ENCODE results near the gene CDH4. TPM values are rescaled to one million over a fixed set of nuclear protein-coding genes. Genes with fewer than 3 reads are reported as not detected.

The CDH4 gene
- total and polyA plus RNA-seq, 2 of the 13 experiments (the other 11 are each of a cell fraction or from before 2014, with no cell fraction given) = not detected

GRCh38 chr20:61965606-61966491 is 713.8 kb downstream of the CDH4 start (continued):
- peak; percentile 24; the same call in 1 of the 2 replicates for TF ChIP-seq MIER2 (CRISPR knock-in tag; IDR thresholded peaks at IDR 0.05)
- no peak for TF ChIP-seq PAWR (CRISPR knock-in tag; IDR thresholded peaks at IDR 0.05; ENCODE audit: borderline replicate concordance)
- no peak for TF ChIP-seq ZNF678 (CRISPR knock-in tag; IDR thresholded peaks at IDR 0.05)
- TF ChIP-seq SALL2 (CRISPR knock-in tag; IDR thresholded peaks at IDR 0.05) = no peak
- TF ChIP-seq WIZ (CRISPR knock-in tag; IDR thresholded peaks at IDR 0.05) = no peak; the same call in 1 of the 2 replicates
- TF ChIP-seq RBFOX2 (IDR thresholded peaks at IDR 0.05; ENCODE audit: low read depth, low read length) = no peak
- no peak for TF ChIP-seq MZF1 (CRISPR knock-in tag; IDR thresholded peaks at IDR 0.05; ENCODE audit: borderline replicate concordance)
- no peak for TF ChIP-seq NCOR1 (IDR thresholded peaks at IDR 0.05; ENCODE audit: borderline replicate concordance, low read length)
- TF ChIP-seq U2AF2 (IDR thresholded peaks at IDR 0.05; ENCODE audit: low read depth, low read length) = no peak
- TF ChIP-seq ZNF512B (CRISPR knock-in tag; IDR thresholded peaks at IDR 0.05; ENCODE audit: borderline replicate concordance) = no peak
- TF ChIP-seq ZFP1 (CRISPR knock-in tag; IDR thresholded peaks at IDR 0.05) = no peak
- peak; percentile 85 for TF ChIP-seq RCOR2 (CRISPR knock-in tag; IDR thresholded peaks at IDR 0.05)
- no peak for TF ChIP-seq LRRFIP1 (CRISPR knock-in tag; conservative IDR thresholded peaks at IDR 0.05)
- TF ChIP-seq SMARCE1 (IDR thresholded peaks at IDR 0.05; ENCODE audit: borderline replicate concordance) = no peak
- no peak for TF ChIP-seq FOSL2 (CRISPR knock-in tag; IDR thresholded peaks at IDR 0.05)
- TF ChIP-seq LBX2 (CRISPR knock-in tag; IDR thresholded peaks at IDR 0.05; ENCODE audit: borderline replicate concordance) = no peak
- TF ChIP-seq HIC2 (CRISPR knock-in tag; IDR thresholded peaks at IDR 0.05; ENCODE audit: low read depth) = peak; percentile 29
- no peak for TF ChIP-seq ZNF598 (CRISPR knock-in tag; IDR thresholded peaks at IDR 0.05; ENCODE audit: borderline replicate concordance)
- TF ChIP-seq ADNP (CRISPR knock-in tag; IDR thresholded peaks at IDR 0.05) = peak; percentile 98
- TF ChIP-seq ZNF264 (CRISPR knock-in tag; IDR thresholded peaks at IDR 0.05) = peak; percentile 4; the same call in 1 of the 2 replicates
- TF ChIP-seq IRF1 (CRISPR knock-in tag; IDR thresholded peaks at IDR 0.05; ENCODE audit: low read depth) = no peak
- TF ChIP-seq ZNF326 (CRISPR knock-in tag; IDR thresholded peaks at IDR 0.05; ENCODE audit: borderline replicate concordance) = no peak

Data from HepG2 (cell line).